Measurements from ENCODE around the gene STIM1.
A peak's percentile ranks its signal among the peaks of the same experiment; 100 is the strongest.

STIM1 gene

DNA sequence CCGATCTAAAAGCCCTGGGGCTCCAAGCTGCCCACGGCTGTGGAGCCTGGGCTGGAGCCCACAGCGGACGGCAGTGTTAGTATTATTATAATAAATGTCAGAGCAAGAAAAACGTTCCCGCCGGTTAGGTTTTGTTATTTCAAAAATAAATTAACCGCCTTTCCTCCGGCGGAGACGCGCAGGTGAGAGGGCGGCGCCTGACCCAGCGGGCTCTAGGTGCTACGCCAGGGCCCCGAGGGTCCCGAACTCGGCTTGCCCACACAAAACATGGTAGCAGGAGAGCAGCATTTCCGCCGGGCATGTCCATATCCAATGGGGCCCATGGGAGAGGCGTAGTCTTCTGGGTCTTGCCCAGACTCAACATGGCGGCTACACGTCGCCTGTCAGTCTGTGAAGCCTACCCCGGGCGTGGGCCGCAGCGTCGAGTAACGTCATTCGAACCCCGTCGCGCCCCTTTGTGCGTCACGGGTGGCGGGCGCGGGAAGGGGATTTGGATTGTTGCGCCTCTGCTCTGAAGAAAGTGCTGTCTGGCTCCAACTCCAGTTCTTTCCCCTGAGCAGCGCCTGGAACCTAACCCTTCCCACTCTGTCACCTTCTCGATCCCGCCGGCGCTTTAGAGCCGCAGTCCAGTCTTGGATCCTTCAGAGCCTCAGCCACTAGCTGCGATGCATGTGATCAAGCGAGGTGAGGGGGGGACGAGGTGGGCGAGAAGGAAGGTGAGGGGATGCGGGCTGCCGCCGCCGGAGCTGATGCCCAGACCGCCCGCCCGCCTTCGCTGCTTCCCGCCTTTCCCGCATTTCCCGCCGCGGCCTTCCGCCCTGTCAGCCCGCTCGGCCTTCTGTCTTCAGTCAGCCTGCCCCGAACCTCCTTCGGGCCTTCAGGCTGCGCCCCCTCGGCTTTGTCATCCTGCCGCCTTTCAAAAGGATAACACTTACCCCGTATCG is 239.2 kb downstream of the STIM1 start, which contains the start of gene RRM1:
Gene RRM1, plus strand, starts transcription at position 452 of the 944 bp plus-strand sequence. Its CDS starts 214 bp downstream, at position 666.
- TF ChIP-seq, protein P1, sequence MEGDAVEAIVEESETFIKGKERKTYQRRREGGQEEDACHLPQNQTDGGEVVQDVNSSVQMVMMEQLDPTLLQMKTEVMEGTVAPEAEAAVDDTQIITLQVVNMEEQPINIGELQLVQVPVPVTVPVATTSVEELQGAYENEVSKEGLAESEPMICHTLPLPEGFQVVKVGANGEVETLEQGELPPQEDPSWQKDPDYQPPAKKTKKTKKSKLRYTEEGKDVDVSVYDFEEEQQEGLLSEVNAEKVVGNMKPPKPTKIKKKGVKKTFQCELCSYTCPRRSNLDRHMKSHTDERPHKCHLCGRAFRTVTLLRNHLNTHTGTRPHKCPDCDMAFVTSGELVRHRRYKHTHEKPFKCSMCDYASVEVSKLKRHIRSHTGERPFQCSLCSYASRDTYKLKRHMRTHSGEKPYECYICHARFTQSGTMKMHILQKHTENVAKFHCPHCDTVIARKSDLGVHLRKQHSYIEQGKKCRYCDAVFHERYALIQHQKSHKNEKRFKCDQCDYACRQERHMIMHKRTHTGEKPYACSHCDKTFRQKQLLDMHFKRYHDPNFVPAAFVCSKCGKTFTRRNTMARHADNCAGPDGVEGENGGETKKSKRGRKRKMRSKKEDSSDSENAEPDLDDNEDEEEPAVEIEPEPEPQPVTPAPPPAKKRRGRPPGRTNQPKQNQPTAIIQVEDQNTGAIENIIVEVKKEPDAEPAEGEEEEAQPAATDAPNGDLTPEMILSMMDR (IDR thresholded peaks at IDR 0.05), result no peak
- Histone ChIP-seq H3K4me3 (peak within 1 kb of the TSS; percentile 85), H3K27ac (peak within 1 kb of the TSS; percentile 84 to 91)
- DNase-seq (ENCODE audit: low spot score), result peak; percentile 96

DNA sequence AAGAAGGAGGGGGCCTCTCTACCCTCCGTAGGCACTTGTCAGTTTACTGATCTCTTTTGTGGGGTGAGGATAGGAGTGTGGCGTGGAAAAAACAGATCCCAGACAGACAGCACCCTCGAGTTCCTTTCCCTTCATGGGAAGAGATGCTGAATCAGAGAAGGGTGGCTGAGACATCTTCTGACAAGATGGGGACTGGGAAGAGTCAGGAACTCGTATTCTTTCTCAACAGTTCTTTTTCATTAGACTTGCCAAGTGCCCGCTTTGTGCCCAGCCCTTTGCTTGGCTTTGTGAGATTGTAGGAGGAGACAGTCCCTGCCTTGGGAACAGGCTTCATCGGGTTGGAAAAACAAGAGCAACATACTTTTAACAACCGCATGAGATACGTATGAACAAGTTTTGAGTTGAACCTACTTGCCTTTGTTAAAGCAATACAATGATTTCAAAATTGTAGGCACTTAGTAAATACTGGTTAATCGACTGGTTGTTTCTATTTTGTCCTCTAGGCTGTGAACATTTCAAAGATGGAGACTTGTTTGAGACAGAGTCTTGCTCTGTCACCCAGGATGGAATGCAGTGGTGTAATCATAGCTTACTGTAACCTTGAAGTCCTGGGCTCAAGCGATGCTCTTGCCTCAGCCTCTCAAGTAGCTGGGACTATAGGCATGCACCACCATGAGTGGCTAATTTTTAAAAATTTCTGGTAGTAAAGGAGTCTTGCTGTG is 240.2 kb downstream of the STIM1 start:
- Histone ChIP-seq H3K4me3 (peak overlapping the region; percentile 85), H3K27ac (peak overlapping the region; percentile 84 to 91)
- TF ChIP-seq, protein P1 (IDR thresholded peaks at IDR 0.05), result no peak
- DNase-seq (ENCODE audit: low spot score), result no peak

DNA sequence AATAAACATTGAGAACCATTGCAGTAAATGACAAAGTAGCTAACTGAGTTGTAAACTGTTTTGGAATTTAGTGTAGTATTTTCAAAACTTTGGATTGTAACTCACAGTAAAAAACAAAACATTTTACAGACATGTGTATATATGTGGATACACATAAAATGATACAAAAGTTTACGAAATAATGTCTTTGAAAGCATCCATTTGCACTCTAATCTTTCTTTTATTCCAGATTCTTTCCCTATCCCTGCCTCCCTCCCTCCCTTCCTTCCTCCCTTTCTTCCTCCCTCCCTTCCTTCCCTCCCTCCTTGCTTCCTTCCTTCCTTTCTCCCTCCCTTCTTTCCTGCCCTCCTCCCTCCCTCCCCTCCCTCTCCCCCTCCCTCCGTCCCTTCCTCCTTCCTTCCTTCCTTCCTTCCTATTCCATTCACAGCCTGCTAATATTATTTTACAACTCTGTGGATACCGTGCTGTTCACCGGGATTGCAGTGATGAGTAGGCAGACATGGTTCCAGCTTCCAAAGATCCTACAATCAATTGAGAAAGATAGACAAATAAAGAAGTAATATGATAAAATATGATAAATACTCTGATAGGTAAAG is 242.7 kb downstream of the STIM1 start:
- H3K27ac ChIP-seq, result no peak overlapping the region
- TF ChIP-seq, protein P1 (IDR thresholded peaks at IDR 0.05), result no peak
- DNase-seq (ENCODE audit: low spot score), result no peak
- H3K4me3 ChIP-seq, result no peak overlapping the region

DNA sequence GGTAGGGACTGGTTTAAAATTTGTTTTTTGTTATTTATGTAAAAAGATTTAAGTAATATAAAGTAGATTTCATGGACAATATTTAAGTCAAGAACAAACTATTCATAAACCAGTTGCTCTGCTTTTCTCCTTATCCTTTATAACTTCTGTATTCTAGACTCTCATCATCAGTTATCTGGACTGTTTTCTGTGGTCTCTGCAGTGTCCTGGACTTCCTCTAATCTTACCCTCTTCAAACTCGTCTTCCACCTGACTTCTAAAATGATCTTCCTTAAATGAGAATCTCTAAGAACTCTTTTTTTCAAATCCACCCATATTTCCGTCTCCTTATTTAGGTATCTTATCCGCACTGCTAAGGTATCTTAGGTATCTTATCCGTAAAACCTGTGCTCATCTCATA is 247.2 kb downstream of the STIM1 start:
- DNase-seq (ENCODE audit: low spot score), result no peak
- TF ChIP-seq, protein P1 (IDR thresholded peaks at IDR 0.05), result no peak
- Histone ChIP-seq H3K4me3 (no peak overlapping the region), H3K27ac (no peak overlapping the region)

DNA sequence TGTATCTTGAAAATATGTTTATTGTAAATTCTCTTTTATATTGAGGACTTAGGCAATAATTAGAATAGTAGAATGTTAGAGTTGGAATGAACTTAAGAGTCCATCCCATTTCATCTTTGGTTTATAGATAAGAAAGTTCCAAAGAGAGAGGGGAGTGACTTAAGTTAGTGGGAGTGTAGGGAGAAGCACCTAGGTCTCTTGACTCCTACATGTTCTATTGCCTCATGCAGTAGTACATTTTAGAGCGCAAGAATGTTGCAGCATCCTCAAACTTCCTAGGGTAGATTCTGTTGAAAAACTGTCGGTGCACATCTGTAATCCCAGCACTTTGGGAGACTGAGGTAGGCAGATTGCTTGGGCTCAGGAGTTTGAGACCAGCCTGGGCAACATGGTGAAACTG is 247.8 kb downstream of the STIM1 start:
- Histone ChIP-seq H3K27ac (no peak overlapping the region), H3K4me3 (no peak overlapping the region)
- DNase-seq (ENCODE audit: low spot score), result no peak
- TF ChIP-seq, protein P1 (IDR thresholded peaks at IDR 0.05), result no peak

DNA sequence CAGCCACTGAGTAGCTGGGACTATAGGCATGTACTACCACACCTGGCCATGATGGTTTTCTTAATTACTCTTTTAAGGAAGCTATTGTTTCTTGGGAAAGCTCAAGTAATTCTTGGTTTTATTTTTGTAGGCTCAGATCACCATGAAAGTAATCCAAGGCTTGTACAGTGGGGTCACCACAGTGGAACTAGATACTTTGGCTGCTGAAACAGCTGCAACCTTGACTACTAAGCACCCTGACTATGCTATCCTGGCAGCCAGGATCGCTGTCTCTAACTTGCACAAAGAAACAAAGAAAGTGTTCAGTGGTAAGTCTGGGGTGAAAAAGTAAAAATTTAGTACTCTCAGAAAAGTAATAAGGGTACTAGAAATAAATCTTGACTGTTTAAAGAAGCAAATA is 250.5 kb downstream of the STIM1 start:
- Histone ChIP-seq H3K4me3 (no peak overlapping the region), H3K27ac (no peak overlapping the region)
- TF ChIP-seq, protein P1 (IDR thresholded peaks at IDR 0.05), result no peak
- DNase-seq (ENCODE audit: low spot score), result no peak

Data from coronary artery (tissue), 2 donors.